HUDEP-2 (cell line): ENCODE measurements around the gene CHMP4A.

Experiments used
- DNase-seq, 76 experiments: peaks; one replicate each; lab custom pipeline; 2025; ENCODE audit not compliant: unreplicated experiment in 76 of 76; lab: John Stamatoyannopoulos, UW

CHMP4A gene

DNA sequence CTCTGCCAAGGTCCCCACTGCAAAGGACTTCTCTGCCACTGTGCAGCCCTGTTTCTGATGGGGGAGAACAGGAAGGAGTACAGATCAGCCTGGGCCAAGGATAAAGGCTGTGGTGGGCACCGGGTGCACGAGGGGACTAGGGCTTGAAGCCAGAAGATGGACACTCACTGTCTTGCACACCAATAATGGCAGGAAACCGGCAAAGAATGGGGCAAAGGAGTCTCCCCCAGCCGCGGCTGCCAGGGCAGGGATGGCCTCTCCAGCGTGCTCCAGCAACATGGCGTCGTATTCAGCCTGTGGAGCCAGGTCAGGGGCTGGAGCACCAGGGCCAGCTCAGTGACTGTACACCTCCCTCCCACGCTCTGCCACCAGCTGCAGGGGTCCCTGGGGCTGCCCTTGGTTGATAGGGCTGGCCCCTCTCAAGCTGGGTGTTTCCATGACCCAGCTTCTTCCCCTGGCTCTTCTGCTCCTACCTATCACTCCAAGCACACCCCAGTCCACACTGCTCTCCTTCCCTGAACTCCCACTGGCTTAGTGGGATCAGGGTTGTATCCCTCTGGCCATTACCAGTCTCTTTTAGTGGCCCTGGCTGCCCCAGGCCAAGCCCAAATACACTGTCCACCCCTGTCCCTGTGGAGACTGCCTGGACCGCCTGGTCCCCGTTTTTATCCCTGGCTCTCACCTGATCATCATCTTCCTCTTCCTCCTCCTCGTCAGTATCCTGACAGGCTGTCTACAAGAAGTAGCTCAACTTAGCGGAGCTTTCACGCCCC lies 31.0 kb downstream of the CHMP4A start:
- DNase-seq = no peak

DNA sequence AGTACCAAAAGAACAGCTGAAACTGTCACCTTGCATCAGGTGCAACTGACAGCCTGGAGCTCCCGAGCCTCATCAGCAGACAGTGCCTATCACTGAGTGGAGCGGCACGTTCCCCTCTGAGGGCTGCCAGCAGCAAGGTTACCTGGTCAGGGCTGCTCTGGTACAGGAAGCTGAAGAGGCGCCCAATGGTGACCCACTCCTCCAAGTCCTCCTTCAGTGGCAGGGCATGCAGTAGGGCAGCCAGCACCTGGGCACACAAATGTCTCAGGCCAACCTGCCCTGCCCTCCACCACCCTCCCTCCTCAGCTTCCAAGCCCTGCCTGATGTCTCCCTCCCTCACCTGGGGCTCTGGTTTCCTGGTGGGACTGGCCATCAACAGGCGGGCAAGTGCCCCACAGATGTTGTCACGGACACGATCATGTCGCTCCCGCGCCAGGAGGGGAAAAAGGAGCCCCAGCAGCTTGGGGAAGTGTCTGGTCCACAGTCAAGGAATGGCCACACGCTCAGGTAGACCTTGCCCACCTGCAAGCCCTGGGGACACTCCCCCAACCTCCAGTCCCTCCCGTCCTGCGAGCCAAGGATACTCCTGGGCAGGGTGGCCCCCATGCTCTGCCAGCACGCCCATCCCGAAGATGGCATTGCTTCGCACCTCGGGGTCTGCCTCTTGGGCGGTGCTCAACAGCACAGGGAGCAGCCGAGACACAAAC lies 31.8 kb downstream of the CHMP4A start:
- DNase-seq = no peak

DNA sequence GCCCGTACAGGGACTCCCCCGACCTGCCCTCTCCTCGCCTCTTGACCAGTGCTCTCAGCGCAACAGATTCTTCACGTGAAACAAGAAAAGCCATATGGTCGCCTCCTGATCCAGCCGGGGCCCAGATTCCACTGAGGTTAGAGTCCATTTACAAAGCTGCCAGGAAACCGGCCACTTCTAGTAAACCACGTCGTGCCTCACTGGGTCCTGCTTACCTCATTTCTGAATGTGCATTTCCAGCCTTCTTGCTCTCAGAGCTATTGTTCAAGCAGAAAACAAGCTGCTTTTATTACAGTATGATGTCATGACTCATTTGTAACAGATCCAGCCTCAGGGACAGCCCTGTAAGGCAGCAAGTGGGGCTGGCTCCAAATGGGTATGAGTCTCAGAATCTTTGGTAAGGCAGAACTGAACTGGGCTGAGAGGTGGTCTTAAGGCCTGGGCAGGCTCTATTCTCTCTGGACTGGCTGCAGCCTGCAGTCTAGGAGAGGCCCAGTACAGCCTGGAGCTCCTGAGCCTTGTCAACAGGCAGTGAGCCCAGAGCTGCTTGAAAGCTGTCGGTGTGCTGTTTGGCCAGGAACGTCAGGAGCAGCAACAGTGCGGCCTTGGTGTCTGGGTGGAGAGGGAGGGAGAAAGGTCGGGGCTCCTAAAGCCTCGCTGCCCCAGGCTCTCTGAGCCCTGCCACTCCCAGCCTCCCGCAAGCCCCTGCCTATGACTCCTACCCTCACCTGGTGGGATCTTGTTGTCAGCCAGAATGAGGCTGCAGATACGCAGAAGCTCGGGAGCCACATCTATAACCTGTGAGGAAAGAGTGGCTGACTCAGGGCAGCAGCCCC lies 33.1 kb downstream of the CHMP4A start:
- DNase-seq = no peak

DNA sequence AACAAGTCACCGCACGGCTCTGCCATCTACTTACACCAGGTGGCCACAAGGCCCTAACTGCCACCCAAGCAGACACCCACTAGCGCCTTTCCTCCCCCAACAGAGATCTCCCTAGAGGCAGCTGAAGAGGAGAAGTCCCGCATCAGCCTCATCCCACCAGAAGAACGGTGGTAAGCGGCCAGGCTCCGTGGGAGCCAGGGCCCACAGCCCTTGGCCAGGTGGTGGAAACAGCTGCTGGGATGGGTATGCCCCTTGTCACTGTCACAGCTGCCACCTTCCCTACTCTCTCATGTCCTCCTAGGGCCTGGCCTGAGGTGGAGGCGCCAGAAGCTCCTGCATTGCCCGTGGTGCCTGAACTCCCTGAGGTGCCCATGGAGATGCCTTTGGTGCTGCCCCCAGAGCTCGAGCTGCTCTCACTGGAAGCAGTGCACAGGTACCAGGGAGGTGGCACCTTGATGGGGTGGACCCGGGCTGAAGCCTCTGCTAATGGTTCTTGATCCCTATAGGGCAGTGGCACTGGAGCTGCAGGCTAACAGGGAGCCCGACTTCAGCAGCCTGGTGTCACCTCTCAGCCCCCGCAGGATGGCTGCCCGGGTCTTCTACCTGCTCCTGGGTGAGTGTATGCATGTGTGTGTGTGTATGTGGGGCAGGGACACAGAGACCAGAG lies 33.9 kb downstream of the CHMP4A start:
- no peak for DNase-seq

DNA sequence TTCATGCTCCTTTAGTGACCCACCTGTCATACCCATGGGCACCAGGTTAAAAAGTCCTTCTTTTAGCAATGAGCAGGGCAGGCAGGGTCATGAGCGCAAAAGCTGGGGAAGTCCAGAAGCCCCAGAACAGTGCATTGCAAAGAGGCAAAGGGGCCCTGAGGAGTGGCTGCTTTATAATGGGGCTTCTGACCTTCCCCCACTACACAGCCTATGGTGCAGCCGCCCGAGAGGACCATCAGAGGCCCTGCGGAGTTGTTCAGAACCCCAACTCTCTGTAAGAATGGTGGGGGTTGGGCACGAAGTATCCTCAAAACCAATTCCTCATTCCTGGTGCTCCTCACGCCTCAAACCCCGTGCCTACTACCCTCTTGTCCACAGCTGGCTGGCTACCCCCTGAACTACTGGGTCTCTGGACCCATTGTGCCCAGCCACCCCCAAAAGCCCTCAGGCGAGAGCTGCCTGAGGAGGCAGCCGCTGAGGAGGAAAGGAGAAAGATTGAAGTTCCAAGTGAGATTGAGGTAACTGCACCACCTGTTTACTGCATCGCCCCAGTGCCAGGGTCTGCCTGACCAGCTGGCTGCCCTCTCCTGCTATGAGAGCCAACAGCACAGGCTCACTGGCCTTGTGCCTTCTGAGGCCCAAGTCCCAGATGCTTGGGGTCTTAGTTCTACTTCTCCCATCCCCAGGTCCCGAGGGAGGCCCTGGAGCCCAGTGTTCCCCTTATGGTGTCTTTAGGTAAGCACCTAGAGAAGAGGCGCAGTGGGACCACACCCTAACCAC lies 34.7 kb downstream of the CHMP4A start:
- DNase-seq = no peak

DNA sequence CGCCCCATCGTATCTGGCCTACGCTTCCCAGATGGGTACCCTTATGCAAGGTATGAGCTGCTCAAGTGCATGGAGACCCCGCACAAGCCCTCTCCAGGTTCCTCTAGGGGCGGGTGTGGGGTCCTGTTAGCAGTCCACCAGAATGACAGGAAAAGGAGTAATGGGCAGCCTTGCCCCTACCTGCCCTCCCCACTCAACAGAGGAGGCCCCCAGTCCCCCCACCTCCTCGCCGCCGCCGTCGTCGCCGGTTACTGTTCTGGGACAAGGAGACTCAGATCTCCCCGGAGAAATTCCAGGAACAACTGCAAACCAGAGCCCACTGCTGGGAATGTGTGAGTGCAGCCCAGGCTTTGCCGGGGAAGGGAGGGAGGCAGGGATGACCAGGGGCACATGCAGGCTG lies 35.4 kb downstream of the CHMP4A start:
- no peak for DNase-seq

DNA sequence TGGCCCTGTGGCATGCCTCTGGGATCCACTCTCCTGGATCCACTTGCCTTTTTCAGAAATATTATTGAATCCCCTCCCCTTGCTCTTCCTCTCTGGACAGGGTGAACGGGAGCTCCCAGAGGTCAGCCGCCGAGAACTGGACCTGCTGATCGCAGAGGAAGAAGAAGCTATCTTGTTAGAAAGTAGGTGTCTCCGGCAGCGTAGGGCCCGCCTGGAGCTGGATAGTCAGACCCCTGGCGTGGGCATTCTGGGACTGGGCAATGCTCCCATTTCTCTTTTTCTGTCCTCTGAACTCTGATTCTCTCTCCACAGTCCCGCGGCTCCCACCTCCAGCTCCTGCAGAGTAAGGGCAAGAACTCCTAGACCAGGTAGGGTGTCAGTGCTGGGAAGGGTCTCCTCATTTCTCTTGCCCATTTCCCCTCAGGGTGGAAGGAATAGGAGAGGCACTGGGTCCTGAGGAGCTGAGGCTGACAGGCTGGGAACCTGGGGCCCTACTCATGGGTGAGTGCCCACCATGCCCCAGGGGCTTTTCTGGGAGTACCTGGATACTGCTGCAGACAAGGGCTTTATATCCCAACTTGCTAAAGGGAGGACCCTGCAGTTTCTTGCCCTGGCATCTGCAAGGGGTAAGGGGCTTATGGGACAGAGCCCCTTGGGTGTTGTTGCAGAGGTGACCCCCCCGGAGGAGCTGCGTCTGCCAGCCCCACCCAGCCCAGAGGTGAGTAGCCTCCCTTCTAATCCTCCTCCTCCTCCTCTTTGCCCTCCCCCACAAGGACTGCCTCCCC lies 36.1 kb downstream of the CHMP4A start:
- no peak for DNase-seq

DNA sequence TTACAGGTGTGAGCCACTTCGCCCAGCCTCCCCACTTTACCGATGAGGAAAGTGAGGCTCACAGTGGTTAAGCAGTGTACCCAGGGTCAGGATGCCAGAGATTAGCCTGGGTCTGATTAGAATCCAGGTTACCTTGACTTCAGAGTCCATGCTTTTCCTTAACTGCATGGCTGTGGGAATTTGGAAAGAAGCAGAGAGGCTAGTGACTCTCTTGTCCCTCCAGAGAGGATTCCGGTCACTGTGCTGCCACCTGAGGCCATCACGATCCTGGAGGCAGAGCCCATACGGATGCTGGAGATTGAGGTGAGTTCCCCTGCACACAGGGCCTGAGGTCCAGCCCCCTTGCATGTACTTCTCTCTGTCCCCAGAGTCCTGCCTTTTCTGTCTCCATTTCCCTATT lies 36.7 kb downstream of the CHMP4A start:
- DNase-seq = no peak

DNA sequence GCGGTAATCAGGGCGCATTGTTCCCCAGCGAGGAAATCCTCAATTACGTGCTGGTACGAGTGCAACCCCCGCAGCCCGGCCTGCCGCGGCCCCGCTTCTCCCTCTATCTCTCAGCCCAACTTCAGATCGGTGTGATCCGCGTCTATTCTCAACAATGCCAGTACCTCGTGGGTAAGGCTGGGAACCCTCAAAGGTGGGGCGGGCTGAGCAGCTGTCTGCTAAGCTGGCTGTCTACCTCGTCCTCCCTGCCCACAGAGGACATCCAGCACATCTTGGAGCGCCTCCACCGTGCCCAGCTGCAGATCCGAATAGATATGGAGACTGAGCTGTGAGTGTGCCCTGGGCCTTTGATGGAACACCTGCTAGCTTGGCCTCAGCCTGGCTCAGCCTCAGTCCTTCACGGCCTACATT lies 40.4 kb downstream of the CHMP4A start:
- DNase-seq = no peak

DNA sequence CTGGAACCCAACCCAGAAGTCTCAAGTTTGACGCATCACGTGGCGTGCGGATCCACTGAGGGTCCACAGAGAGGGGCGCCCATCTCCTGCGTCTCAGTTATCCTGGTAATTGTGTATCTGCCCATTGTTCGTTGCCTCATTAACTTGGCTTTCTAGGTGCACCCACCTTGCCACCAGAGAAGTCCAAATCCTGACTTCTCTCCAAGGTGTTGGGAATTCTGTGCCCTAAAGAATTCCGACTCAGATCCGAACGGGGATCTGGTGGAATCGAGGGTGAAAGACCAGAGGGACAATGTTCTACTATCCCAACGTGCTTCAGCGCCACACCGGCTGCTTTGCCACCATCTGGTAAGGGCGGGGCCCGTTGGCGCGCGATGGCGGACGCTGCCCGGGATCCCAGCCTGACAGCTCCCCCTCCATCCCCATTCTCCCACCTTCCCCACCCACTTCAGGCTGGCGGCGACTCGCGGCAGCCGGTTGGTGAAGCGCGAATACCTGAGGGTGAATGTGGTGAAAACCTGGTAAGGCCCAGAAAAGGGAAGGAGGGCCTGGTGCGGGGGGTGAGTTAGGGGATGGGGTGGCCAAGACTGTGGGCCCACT lies 40.9 kb downstream of the CHMP4A start:
- no peak for DNase-seq

DNA sequence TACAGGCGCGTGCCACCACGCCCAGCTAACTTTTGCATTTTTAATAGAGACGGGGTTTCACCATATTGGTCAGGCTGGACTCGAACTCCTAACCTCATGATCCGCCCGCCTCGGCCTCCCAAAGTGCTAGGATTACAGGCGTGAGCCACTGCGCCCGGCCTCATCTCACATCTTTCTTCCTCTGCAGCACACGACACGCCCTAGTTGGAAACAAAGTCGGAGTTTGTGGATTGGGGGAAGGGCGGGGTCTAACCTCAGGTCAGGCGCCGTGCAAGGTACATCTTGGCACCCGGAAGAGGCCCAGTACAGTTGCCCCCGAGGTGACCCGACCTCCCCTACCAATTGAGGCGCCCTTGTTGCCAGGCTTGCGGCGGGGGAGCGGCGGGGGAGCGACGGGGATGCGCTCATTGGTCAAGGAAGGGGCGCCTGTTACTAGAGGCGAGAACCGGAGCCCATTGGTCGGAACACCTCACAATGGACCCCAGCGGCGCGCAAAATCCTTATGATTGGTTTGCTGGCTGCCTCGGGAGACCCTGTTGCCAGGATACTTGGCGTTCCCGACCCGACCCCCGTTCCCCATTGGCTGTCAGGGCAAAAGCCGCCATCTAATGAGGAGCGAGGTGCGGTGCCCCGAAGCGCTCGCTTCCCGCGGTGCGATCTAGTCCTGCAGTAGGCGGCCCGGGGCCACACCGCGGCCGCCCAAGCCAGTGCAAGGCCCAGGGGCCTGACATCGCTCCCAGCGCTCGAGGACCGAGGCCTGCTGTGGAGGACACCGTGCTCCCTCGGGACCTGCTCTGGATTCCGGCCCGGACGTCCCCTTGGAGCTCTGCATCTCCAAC lies 41.6 kb downstream of the CHMP4A start, which contains the start of gene REC8:
TSS of gene REC8 (plus strand) at position 659 of the 839 bp plus-strand sequence. CDS start 473 bp downstream, outside the sequence.
- peak in 59 of 76 experiments; percentile 15 to 96 (median 68) for DNase-seq

DNA sequence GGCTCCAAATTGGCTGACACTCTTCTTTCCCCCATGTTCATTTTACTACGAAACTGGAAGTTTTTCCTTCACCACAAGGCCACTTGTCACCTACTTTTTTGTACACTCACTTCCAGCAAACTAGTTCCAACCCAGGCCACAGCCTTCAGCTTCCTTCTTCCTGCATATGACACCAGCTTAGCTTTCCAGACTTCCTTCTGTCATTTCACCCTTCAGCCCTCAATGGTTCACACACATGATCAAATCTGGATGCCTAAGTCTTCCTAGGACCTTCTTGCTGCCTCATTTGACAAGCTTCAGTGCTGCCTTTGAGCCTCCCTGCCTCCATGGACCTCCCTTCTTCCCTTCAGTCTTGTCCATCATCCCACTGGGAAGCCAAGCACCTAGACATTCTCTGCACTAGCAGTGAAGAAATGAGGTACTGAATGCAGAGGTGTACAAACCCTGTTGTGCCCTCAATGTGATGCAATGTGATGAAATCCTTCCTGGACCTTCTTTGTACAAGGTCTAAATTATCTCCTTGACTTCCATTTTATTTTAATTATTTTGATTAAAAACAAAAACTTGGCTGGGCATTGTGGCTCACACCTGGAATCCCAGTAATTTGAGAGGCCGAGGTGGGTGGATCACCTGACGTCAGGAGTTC lies 45.7 kb downstream of the CHMP4A start:
- DNase-seq = no peak

DNA sequence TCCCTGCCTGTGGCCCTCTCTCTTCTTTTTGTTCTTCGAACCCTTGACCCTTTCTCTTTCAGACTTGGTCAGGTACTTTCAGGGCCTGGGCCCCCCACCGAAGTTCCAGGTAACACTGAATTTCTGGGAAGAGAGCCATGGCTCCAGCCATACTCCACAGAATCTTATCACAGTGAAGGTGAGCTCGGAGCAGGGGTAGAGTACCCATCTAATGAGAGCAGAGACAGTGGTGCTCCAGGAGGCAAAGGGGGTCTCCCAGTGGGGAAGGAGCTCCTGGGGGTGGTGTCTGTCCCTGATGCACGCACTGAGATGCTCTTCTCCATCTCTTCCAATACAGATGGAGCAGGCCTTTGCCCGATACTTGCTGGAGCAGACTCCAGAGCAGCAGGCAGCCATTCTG lies 47.5 kb downstream of the CHMP4A start:
- no peak for DNase-seq

DNA sequence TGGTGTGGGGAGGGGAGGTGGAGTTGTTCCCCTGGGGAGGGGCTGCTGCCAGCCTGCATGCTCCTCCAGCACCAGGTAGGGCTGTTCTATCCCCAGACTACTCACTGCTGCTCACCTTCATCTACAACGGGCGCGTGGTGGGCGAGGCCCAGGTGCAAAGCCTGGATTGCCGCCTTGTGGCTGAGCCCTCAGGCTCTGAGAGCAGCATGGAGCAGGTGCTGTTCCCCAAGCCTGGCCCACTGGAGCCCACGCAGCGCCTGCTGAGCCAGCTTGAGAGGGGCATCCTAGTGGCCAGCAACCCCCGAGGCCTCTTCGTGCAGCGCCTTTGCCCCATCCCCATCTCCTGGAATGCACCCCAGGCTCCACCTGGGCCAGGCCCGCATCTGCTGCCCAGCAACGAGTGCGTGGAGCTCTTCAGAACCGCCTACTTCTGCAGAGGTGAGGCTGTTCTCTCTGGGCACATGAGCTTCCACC lies 48.7 kb downstream of the CHMP4A start:
- DNase-seq = no peak

DNA sequence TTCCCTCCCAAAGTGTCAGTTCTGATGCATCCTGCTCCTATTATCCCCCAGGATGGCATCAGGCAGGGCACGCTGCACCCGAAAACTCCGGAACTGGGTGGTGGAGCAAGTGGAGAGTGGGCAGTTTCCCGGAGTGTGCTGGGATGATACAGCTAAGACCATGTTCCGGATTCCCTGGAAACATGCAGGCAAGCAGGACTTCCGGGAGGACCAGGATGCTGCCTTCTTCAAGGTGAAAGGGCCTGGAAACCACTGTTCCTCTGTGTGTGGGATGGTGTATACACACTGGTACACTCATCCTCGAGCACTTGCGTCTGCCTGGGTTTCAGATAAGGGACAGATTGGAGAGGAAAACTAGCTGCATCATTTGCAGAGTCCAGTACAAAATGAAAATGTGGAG lies 51.2 kb downstream of the CHMP4A start:
- DNase-seq = no peak

DNA sequence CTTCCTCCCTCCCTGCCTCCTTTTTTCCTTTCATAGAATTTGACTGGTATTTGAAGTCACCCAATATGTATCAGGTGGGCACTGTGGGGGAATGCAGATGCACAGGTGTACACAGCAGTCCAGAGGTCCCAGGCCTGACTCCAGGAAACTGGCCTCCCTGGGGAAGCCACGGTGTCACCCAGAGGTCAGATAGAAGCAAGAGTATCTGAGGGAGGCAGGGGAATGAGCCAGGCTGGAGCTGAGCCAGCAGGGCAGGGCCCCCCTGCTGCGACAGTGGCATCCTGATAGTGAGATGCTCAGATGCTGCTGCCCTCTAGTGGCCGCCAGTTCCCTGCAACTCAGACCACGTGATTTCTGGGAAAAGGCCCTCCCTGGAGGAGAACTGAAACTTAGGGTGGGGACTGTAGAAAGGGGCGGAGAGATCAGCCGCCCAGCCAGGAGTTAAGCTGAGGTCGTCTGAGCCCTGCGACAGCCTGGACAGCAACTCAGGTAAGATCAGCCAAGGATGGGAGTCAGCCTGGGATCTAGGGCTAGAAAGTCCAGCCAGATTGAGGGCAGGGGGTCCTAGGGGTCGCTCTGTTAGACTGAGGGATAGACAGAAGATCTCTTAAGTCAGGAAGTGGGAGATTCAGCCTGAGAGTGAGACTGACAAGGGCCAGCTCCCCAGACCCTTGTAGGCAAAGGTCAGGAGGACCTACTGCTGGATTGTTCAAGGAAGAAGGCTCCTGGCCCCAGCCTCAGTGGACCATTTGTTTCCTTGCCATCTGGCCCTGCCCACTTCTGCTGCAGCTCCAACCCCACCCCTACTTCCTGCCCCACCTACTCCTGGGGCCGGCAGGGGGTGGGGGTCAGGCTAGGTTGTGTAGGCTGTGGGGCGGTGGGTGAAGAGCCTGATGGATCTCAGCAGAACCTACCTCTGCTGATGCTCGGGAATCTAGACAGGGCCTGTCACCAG lies 52.2 kb downstream of the CHMP4A start, which contains the start of gene IRF9:
TSS of gene IRF9 (plus strand) at position 416 of the 955 bp plus-strand sequence. CDS start 880 bp downstream, outside the sequence.
- peak; percentile 33 to 99 (median 96) for DNase-seq
